Spleen (tissue), 7 donors: Measurements from ENCODE around the gene KIF16B.

Experiments used
- CTCF ChIP-seq, 11 experiments: fragments of 200-600 bp in 7 of 11; fragments of 450-650 bp in 4 of 11; sonication (generic) in 4 of 11; IDR thresholded peaks in 8 of 11; conservative IDR thresholded peaks in 3 of 11; 1 replicate in 7 of 11; 2 replicates in 4 of 11; pipeline versions ENCODE4 v1.4.0 to v1.8.0; 2016 to 2021; ENCODE audit warnings: antibody characterized with exemption in 11 of 11, inconsistent platforms in 4 of 11, mild to moderate bottlenecking in 1 of 11
- POLR2A ChIP-seq, 3 donors: fragments of 450-650 bp; IDR thresholded peaks; one replicate each; pipeline ENCODE4 v1.5.1; 2017; ENCODE audit warnings: antibody characterized with exemption in 3 of 3, mild to moderate bottlenecking in 1 of 3
- POLR2AphosphoS5 ChIP-seq, 3 donors: sonication (generic); formaldehyde crosslinking; IDR thresholded peaks; one replicate each; pipeline ENCODE4 v1.5.1; 2017; ENCODE audit warnings: antibody characterized with exemption in 3 of 3
- donor health status: DM: no; HTN: no; CAD: no; lungs with moderate emphysema.
- donor health status: DM: no; HTN: no; CAD: no.
- donor health status: DM: no; HTN: no; CAD: no.

- TF ChIP-seq CTCF (IDR thresholded peaks at IDR 0.05 in 8 of 11, conservative IDR thresholded peaks at IDR 0.05 in 3 of 11), result no peak
- TF ChIP-seq POLR2AphosphoS5 (IDR thresholded peaks at IDR 0.05), result no peak
- TF ChIP-seq POLR2A (IDR thresholded peaks at IDR 0.05), result no peak
Measured at GRCh38 chr20:16271450-16271849, 301.8 kb downstream of the KIF16B start.
